GM18909 (cell line): ENCODE measurements around the gene CCIN.
A peak's percentile ranks its signal among the peaks of the same experiment; 100 is the strongest.
"Not testable (repeated sequence)": the region's sequence is repeated elsewhere in the genome, so short reads cannot be mapped to it uniquely, and the experiment has no call there.

ENCODE experiments used
- ATAC-seq: cut with Tn5 transposase; IDR thresholded peaks from one replicate; pipeline ENCODE4 v1.9.1; 2021; ENCODE audit warnings: mild to moderate bottlenecking; ENCODE audit not compliant: unreplicated experiment, poor library complexity

Gene CCIN

DNA sequence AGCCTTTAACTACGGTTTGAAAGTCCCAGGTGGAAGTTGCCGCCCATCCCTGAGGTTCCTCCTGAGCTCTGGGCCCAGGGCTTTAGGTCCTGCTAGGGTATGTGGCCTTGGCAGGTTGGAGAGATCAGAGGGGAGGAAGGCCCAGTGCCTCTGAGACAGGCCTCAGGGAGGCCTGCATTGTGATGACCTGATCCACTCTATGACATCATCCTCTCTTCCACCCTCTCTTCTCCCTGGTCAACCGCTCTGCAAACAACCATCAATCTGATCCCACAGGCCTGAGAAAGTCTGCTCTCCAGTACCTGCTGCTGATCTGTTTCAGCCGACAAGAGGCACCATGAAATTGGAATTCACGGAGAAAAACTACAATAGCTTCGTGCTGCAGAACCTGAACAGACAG is at the start of gene CCIN:
TSS of gene CCIN (plus strand) at position 223 of the 400 bp plus-strand sequence. CDS start at position 338, 115 bp downstream.
- no peak for ATAC-seq

DNA sequence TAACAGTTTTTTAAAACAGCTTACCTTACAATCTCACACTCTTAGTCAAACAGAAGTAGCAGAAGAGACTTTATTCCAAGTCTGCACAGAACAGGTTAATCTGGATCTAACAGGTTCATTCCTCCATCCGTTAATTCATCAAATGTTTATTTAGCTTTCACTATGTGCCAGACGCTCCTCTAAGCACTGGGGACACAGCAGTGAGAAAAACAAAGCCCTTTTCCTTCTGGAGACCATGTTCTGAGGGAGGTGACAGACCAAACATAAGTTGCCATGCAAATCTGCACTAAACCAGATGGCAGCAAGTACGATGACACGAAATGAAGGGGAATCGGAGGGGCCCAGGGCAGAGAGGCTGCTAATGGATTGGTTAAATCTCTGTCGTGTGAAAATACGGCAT is 49.7 kb upstream of the CCIN start:
- no peak for ATAC-seq

DNA sequence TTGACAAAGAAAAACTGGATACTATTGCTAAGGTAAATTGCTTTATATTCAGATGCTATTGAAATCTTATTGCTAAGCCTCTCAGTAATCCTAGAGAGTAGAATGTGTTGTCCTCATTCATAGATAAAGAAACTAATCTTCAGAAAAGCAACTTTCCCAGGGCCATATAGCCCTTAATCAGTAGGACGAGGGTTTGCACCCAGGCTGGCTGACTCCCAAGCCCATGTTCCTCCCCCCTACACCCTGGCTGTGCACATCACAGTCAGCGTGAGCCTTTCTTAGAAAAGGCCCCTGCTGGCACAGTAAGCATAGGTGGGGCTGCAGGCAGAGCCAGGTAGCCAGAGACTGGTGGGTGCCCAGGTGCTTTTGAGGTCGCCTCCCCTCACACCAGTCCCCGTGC is 48.5 kb upstream of the CCIN start:
- no peak for ATAC-seq

DNA sequence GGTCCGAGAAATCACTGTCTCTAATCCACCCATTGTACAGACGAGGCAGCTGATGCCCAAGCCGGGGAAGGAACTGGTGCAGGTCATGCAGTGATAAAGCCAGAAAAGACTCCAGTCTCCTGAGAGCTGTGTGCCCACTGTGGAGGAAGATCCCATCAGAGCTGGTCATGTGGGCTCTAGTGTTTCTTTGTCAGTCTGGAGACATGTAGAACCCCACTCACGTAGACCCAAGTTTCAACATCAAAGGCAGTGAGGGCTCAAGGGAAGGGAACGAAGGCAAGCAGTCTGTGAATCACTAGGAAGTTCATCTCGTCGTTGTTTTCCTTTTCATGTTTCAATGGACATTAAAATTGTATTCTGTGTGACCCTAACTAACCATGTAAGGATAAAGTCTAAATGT is 47.2 kb upstream of the CCIN start:
- ATAC-seq, result no peak

DNA sequence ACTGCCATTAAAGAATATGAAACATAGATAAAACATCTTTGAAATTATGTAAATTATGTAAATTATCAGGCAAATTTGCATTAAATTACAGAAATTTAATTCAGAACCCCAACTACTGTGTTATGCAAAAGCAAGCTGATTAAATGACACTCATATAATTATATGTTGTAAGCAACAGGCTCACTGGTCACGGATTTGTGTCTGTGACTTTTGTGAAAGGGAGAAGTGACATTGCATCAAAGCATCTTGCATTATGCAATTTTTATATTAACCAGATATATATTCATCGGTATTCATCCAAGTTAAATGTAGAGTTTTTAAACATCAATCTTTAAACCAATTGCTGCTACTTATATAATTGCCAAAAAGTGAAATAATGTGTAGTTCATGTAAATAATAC is 45.7 kb upstream of the CCIN start:
- ATAC-seq, result no peak

DNA sequence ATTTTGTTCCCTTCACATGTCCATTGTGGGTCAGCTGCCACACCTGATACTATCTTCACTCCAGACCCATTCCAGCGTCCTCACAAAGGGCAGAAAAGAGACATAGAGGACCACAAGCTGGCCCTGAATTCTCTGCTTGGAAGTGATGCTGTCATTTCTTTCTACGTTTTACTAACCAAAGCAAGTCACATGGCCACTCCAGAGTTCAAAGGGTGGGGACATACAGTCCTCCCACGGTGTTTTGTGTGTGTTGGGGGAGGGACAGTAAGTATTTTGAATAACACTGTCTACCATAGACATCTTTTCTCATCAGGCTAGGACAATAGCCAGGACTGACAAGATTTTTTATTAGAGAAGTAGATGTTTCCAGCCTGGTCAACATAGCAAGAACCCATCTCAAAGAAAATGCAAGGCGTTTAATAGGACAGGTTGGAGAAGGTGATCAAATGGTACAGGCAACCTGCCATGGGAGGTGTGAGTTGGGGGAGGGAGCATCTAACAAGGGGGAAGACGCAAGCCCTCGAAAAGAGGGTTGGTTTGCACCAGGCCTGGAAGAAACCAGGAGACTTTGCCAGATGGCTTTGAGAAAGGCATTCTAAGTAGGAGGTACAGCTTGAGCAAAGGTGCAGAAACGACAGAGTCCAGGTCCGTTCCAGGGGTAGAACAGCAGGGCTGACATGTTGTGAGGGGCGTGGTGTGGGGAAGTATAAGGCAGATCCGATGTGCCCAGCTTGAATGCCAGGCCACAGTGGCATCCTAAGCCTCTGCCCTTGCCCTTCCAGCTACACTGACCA is 43.9 kb upstream of the CCIN start:
- ATAC-seq, result no peak

DNA sequence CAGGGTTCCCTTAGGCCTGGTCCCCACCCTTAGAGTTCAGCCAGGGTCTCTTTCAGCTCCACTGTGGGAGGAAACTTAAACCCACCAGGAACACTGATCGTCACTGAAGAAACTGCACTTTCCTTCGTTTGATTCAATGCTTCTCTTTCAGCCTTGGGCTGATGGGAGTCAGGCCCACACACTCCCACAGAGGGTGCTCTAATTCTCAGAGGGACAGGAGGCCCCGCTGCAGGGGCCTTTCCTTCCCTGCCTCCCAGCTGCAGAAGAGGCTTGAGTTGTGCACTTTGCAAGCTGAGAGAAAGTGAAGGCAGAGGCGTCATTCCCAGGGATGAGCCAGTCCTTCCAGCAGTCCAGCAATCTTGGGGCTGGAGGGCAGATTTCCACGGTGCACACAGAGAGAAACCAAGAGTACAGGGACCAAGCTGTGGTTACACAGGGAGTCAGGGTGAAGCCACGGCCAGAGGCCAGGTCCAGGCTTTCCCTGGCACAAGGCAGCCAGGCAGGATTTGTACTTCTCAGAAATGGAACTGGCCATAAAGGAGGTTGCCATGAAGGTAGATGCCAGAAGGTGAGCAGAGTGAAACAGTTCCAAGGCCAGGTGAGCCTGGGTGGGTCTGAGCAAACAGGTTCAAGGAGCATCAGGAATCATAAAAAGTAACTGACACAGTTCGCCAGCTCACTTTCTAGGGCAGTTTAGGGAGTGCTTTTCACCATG is 43.0 kb upstream of the CCIN start:
- no peak for ATAC-seq

DNA sequence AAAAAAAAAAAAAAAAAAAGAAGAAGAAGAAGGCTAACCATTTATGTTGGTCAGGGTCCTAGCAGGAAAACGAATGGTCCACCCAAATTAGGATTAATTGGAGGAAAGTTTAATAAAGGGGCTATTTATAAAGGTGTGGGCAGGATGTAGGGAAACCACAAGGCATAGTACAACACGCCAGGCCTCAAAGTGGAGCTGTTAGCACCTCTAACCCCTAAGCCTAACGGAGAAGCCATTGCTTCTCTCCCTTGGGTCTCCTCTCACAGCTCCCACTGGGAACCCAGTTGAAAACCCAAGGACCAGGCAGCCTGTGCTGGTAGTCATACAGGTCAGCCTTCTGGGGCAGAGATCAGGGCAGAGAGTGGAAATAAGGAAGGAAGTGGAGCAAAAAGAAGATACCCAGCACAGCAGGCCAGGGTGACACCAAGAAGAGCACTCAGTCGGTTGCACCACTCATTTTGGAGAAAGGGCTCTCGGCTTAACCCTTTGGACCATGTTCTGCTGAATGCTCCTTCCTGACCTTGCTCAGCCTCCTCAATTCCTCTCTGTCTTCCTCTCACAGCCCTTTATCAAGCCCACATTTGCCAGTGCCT is 41.4 kb upstream of the CCIN start:
- no peak for ATAC-seq

DNA sequence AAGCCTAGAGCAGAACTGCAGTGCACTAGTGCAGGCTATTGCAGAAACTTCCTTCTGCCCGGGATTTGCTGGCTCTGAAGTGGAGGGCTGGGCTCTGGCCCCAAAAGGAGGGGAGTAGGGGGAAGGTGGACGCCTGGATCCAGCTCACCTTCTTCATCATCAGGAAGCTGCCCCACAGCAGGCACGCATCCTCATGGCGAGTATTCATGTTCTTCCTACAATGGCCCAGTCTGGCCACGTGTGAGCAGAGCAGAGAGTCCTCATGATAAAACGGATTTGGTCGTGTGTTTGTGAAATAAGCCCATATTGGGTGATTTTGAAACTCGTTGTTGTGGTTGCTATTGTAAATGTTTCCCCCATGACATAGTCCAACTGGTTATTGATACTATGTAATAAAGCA is 40.8 kb upstream of the CCIN start:
- no peak for ATAC-seq

DNA sequence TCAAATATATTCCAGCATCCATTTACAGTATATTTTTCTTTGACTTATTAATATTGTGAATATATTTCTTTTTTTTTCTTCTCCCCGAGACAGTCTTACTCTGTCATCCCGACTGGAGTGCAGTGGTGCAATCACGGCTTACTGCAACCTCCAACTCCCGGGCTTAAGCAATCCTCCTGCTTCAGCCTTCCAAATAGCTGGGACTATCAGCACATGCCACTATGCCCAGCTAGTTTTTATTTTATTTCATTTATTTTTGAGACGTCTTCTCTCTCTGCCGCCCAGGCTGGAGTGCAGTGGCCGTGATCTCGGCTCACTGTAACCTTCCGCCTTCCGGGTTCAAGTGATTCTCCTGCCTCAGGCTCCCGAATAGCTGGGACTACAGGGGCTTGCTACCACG is 40.0 kb upstream of the CCIN start:
- ATAC-seq, result no peak

DNA sequence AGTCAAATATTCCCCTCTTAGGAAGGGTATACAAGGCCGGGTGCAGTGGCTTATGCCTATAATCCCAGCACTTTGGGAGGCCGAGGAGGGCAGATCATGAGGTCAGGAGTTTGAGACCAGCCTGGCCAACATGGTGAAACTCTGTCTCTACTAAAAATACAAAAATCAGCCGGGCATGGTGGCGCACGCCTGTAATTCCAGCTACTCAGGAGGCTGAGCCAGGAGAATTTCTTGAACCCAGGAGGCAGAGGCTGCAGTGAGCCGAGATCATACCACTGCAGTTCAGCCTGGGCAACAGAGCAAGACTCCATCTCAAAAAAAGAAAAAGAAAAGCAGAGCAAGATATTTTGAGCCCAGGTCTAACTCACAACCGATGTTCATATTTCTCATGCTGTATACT is 37.5 kb upstream of the CCIN start:
- ATAC-seq, result not testable (repeated sequence)

DNA sequence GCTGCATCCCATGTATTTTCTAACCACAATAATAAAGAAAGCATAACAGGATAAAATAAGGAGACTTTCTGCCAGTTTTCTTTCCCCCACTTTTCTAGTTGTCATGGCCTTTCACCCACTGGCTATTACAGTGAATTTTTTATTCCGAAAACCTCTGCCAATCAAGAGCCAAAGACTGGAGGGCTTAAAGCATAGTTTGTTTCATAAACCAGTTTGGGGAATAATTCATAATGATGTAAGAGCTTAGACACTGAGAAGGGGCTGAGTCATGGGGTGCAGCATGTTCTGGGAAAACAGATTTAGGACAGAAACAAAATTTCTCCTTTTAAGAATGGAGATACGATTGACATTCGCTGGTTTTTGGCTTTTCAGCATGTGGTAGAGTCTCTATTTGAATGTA is 37.1 kb upstream of the CCIN start:
- no peak for ATAC-seq

DNA sequence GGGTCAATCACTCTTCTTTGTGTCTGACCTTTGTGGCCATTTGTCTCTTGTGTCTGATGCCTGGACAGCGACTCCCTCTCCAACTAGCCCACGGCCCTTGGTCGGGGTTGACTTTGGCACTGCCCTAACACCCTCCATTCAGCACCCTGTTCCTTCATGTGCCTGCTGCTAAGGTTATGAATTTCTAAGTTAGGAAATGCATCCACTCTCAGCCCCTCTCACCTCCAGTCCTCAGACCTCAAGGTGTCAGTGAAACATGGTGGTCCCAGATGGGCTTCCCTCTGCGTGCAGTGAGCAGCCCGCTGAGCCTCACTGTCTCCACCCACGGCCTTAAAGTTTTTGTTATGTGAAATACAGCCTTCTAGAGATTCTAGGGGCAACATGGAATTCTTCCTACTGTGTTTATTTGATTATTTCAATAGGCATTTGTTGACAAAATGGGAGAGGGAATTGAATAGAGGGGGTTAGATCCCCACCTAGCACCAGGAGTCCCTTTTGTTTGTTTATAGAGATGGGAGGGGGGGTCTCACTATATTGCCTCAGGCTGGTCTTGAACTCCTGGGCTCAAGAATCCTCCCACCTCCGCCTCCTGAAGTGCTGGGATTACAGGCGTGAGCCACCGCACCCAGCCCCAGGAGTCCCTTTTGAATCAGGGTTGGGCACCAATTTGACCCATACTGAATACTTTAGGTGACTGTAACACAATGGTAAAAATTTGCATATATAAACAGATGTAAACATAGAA is 34.3 kb upstream of the CCIN start:
- ATAC-seq, result no peak

DNA sequence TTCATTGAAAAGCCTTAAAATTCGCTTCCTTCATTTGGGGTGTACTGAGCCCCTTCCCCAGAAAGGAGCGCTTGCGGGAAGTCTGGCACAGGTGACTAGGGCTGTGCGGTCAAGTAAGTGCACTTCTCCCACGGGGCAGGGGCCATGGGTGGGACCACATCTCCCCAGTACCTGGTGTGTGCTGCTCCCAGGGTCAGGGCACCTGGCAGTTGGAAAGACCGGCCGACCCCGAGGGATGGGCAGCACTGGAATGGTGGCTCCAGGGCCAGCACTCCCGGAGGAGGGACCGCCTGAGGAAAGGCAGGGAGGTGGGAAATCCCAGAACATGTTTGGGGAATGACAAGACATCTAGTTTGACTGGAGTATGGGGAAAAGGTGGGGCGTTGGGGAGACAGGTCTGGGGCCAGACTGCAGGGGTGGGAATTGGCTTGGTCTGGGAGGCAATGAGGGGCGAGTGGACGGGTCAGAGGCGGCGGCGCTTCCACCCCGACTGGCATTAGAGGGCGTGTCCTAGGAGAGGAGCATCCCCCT is 33.4 kb upstream of the CCIN start:
- no peak for ATAC-seq

DNA sequence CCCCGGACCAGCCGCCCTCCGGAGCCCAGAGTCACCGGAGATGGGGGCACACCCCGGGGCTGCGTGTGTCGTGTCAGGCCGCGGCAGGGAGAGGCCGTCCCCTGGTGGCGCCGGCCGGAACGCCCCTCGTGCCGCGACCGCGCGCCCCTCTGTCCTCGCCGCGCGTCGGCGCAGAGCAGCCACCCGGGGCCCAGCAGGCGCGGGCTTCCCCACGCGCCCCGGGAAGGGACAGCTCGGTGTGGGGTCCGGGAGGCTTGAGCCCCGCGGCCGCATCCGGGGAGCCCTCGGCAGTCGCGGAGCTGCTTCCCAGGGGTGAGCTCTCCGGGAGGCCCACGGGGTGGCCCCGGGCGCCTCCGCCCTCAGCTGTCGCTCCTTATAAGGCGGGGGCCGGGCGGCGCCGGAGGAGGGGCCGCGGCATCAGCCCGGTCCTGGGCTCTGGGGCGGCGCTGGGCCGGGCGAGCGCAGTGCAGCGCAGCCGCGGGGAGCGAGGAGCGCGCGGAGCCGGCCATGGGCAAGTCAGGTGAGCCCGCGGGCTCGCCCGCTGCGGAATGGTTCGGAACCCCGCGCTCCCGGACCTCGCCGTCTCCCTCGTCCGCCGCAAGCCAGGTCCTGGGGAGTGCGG is 32.8 kb upstream of the CCIN start, which contains the start of gene GLIPR2:
TSS of gene GLIPR2 (plus strand) at position 462 of the 622 bp plus-strand sequence. CDS start at position 508, 46 bp downstream.
- peak; percentile 97 for ATAC-seq

DNA sequence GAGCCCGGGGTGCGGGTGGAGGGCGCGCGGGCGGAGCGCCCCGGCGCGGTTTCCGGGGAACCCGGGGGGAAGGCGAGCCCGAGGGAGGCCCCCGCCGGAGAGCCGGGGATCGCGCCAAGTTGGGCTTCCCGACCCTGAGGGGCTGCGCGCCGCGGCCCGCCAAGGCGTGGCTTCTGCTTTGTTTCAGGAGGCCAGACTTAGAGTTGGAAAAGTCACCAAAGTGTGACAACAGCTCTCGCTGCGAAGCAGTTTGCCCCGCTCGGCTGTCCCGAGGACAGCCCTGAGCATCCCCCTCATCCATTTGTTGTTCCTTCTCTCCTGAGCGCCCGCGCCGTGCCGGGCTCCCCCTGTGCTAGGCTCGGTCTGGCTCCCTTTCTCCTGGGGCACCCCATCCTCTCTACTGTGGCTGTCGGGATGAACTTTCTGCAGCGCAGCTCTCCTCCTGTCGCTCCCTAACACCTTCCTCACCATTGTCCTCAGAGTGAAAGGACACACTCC is 32.2 kb upstream of the CCIN start:
- peak; percentile 40 for ATAC-seq

DNA sequence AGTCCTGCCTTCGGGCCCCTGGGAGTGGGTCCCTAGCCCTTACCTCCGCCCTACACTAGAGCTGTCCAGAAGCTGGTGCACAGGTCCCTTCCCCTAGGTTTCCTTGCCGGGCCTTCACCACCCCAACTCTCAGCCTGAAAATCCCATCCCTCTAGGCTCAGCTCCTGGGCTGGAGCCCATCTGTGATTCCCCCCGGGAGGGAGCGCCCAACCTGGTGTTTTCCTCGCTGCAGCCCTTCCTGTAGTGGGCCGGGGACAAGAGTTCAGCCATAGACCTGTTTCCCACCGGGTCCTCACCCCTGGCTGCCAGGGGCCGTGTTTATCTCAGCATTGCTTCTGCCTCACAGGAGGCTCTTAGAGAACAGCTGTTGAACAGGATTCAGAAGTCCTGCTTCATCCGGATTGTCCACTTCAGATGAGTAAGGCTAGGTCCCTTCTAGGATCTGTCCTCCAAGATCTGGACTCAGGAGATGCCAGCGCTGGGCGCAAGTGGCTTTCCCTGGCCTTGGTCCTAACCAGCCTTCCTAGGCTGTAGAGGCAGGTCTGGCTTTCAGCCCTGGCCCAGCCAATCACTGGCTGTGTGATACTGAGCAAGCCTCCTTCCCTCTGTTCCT is 31.7 kb upstream of the CCIN start:
- no peak for ATAC-seq

DNA sequence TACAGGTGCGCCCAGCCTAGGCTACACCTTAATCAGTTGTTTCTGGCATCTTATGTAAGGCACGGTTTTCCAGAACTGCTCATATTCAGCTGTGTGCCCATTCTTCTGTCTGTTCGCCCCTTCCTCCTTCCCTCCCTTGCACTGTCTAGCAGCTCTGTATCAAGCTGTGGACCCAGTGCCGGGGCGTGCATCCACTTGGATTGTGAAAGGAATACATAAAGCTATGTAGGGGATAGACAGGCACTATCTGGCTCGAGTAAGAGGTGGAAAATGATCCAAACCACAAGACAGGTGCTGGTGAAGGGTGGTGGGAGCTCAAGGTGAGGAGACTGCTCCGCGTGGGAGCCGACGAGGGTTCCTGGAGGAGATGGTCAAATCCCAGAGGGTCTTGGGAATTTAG is 30.7 kb upstream of the CCIN start:
- ATAC-seq, result no peak

DNA sequence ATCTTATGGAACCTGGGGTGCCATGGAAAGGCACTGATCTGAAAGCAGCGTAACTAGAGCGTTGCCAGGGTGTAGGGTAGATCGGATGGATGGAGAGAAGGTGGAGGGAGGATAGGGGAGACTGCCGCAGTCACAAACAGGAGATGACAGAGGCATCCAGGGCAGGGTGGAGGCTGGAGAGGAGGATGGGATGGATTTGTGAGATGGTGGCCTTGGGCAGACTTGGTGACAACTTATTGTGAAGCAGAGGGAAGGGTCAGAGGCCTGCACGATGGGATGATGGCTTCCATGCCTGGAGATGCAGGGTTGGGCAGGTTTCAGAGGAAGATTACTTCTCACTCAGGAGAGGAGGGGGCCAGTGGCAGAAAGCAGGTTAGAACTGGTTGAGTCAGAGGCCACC is 30.3 kb upstream of the CCIN start:
- no peak for ATAC-seq
